DOHH2 (cell line): Measurements from ENCODE around the gene PARVB.

Experiments used
- H3F3A ChIP-seq: fragments of 200-600 bp; sonication (generic), shearing (Covaris generic); 2 replicates; pipeline ENCODE4 v1.6.0; 2016; ENCODE audit warnings: antibody characterized with exemption, mild to moderate bottlenecking; ENCODE audit not compliant: control insufficient read depth, insufficient read depth
- H3K27ac ChIP-seq: fragments of 200-600 bp; sonication (generic); 2 replicates; pipeline ENCODE4 v1.5.1; 2014; ENCODE audit warnings: low read depth, mild to moderate bottlenecking, low read length, moderate library complexity
- H3K27me3 ChIP-seq: fragments of 200-600 bp; sonication (generic); 2 replicates; pipeline ENCODE4 v1.6.1; 2014; ENCODE audit warnings: mild to moderate bottlenecking, low read length, mixed read lengths; ENCODE audit not compliant: control insufficient read depth
- H3K36me3 ChIP-seq: fragments of 200-600 bp; sonication (generic); 2 replicates; pipeline ENCODE4 v1.6.1; 2014; ENCODE audit warnings: mild to moderate bottlenecking, low read length, moderate library complexity, mixed read lengths; ENCODE audit not compliant: control insufficient read depth
- H3K4me1 ChIP-seq: fragments of 200-600 bp; sonication (generic); 2 replicates; pipeline ENCODE4 v1.6.1; 2014; ENCODE audit warnings: mild to moderate bottlenecking, low read length, mixed read lengths; ENCODE audit not compliant: control insufficient read depth
- H3K4me2 ChIP-seq: fragments of 200-600 bp; sonication (generic); 2 replicates; pipeline ENCODE4 v1.6.0; 2014; ENCODE audit warnings: mild to moderate bottlenecking, low read length, moderate library complexity
- H3K4me3 ChIP-seq: fragments of 200-600 bp; sonication (generic); 2 replicates; pipeline ENCODE4 v1.5.1; 2014; ENCODE audit warnings: mild to moderate bottlenecking, low read length, mixed read lengths
- H3K79me2 ChIP-seq: fragments of 200-600 bp; sonication (generic); 2 replicates; pipeline ENCODE4 v1.6.1; 2014; ENCODE audit warnings: mild to moderate bottlenecking, low read length, mixed read lengths; ENCODE audit not compliant: control insufficient read depth
- H3K9me2 ChIP-seq: fragments of 200-600 bp; sonication (generic); replicated peaks from 2 replicates; pipeline ENCODE4 v1.6.1; 2014; ENCODE audit warnings: mild to moderate bottlenecking, low read length, mixed read lengths; ENCODE audit not compliant: control insufficient read depth
- H3K9me3 ChIP-seq: fragments of 200-600 bp; sonication (generic); 2 replicates; pipeline ENCODE4 v1.6.1; 2014; ENCODE audit warnings: antibody characterized with exemption, low read length, mixed read lengths; ENCODE audit not compliant: control insufficient read depth, insufficient read depth
- H4K20me1 ChIP-seq: fragments of 200-600 bp; sonication (generic); 2 replicates; pipeline ENCODE4 v1.6.0; 2014; ENCODE audit warnings: low read depth, mild to moderate bottlenecking, antibody characterized with exemption, low read length, moderate library complexity; ENCODE audit not compliant: control insufficient read depth, insufficient read depth
- CTCF ChIP-seq: fragments of 200-600 bp; sonication (generic); IDR thresholded peaks from one replicate; pipeline ENCODE4 v1.5.1; 2014; ENCODE audit warnings: antibody characterized with exemption, mild to moderate bottlenecking, low read depth, low read length; ENCODE audit not compliant: poor library complexity, severe bottlenecking
- EZH2phosphoT487 ChIP-seq: fragments of 200-600 bp; sonication (generic); IDR thresholded peaks from 2 replicates; pipeline ENCODE4 v1.6.1; 2017; ENCODE audit warnings: borderline replicate concordance, mild to moderate bottlenecking, antibody characterized with exemption, low read length, moderate library complexity, mixed read lengths

PARVB gene

GRCh38 chr22:43990044-43990443 is 34.1 kb upstream of the PARVB start:
- H3K79me2 ChIP-seq = 0 out of 2 replicates have a peak, but pooled peaks cover 7% of the 10 kb centered on the region
- no peaks in the 10 kb centered on the region for H3K27me3 ChIP-seq
- H3F3A ChIP-seq = no peaks in the 10 kb centered on the region
- H3K27ac ChIP-seq = no peak overlapping the region
- no peaks in the 10 kb centered on the region for H3K9me2 ChIP-seq
- H3K4me3 ChIP-seq = no peak overlapping the region
- no peaks in the 10 kb centered on the region for H3K9me3 ChIP-seq
- TF ChIP-seq CTCF (no peak), EZH2phosphoT487 (no peak)
- H3K36me3 ChIP-seq = peaks cover 79% of the 10 kb centered on the region
- H3K4me2 ChIP-seq = no peak overlapping the region
- H4K20me1 ChIP-seq = peaks cover 6% of the 10 kb centered on the region; the same call in 1 of the 2 replicates
- H3K4me1 ChIP-seq = peaks cover 15% of the 10 kb centered on the region

GRCh38 chr22:43991316-43992020 is 32.6 kb upstream of the PARVB start:
- TF ChIP-seq EZH2phosphoT487 = no peak
- TF ChIP-seq CTCF = no peak
- H3K27ac ChIP-seq = no peak overlapping the region
- H4K20me1 ChIP-seq = peaks cover 6% of the 10 kb centered on the region; the same call in 1 of the 2 replicates
- peaks cover 27% of the 10 kb centered on the region for H3K4me1 ChIP-seq
- peaks cover 85% of the 10 kb centered on the region for H3K36me3 ChIP-seq
- H3K79me2 ChIP-seq = 0 out of 2 replicates have a peak, but pooled peaks cover 7% of the 10 kb centered on the region
- H3K4me2 ChIP-seq = no peak overlapping the region
- no peaks in the 10 kb centered on the region for H3K9me3 ChIP-seq
- no peaks in the 10 kb centered on the region for H3K9me2 ChIP-seq
- no peaks in the 10 kb centered on the region for H3F3A ChIP-seq
- no peaks in the 10 kb centered on the region for H3K27me3 ChIP-seq
- no peak overlapping the region for H3K4me3 ChIP-seq

- no peaks in the 10 kb centered on the region for H3K9me3 ChIP-seq
- no peak overlapping the region for H3K27ac ChIP-seq
- peaks cover 6% of the 10 kb centered on the region; the same call in 1 of the 2 replicates for H4K20me1 ChIP-seq
- H3K4me3 ChIP-seq = no peak overlapping the region
- TF ChIP-seq EZH2phosphoT487 = no peak
- TF ChIP-seq CTCF = no peak
- peaks cover 29% of the 10 kb centered on the region for H3K4me1 ChIP-seq
- H3K79me2 ChIP-seq = 0 out of 2 replicates have a peak, but pooled peaks cover 7% of the 10 kb centered on the region
- H3F3A ChIP-seq = no peaks in the 10 kb centered on the region
- no peaks in the 10 kb centered on the region for H3K27me3 ChIP-seq
- H3K36me3 ChIP-seq = peaks cover 88% of the 10 kb centered on the region
- no peak overlapping the region for H3K4me2 ChIP-seq
- no peaks in the 10 kb centered on the region for H3K9me2 ChIP-seq
Measured at GRCh38 chr22:43992331-43992821, 31.7 kb upstream of the PARVB start.
